ENCODE measurements around the gene TUBA4B.
"Not testable (repeated sequence)": the region's sequence is repeated elsewhere in the genome, so short reads cannot be mapped to it uniquely, and the experiment has no call there.

The TUBA4B gene

DNA sequence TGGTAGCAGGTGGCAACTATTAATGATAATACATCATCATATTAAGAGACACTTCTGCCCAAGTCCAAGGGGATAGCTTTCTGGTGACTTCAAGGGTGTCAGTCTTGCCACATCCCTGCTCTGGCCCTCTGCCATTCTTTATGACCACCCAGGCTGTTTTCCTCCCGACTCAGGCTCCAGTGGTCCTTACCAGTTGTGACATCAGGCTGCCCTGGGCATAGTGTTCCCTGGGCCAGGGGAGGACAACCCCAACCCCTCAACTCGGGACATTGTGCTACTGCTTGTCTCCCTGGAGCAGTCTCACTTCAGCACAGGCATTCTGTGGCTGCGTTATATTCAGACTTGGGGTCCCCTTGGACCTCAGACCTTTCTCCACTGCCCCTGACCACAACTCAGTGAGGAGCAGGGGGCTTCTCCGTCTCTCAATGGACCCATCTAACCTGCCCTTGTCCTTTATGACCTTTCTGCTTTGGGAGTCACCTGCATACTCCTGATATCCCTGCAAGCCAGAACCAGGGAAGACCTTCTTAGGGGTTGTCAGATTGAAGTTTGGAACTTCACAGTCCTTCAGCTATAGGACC lies 39.0 kb downstream of the TUBA4B start:
- DNase-seq, result no peak

DNA sequence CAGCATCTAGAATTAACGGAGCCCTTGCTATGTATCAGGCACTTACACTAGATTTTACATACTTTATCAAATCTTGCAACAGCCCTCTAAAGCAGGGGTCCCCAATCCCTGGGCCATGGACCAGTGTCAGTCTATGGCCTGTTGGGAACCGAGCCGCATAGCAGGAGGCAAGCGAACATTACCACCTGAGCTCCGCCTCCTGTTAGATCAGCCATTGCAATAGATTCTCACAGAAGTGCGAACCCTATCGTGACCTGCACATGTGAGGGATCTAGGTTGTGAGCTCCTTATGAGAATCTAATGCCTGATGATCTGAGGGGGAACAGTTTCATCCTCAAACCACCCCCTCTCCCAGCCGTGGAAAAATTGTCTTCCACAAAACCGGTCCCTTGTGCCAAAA lies 39.6 kb downstream of the TUBA4B start:
- DNase-seq, result no peak

DNA sequence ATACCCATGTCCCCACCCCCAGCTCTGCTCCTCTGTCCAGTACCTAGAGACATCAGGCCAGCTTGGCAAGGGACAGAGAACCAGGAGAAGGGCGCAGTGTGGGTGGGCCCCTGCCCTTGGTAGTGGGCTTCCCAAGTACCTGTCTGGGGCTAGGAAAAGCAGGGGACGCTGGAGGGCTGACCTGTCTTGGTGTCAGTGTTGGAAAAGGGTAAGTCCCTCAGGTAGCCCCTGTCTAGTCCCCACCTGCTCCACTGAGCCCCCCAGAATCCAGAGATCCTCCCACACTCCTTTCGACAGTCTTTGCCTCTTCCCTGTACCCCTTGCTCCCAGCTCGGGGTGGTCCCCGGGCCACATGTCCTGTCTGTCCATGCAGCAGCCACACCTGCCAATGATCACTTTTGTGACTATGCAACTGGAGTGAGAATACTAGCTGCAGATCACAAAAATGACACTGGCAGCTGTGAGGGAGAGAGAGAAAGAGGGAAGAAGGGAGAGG lies 40.7 kb downstream of the TUBA4B start:
- no peak for DNase-seq

DNA sequence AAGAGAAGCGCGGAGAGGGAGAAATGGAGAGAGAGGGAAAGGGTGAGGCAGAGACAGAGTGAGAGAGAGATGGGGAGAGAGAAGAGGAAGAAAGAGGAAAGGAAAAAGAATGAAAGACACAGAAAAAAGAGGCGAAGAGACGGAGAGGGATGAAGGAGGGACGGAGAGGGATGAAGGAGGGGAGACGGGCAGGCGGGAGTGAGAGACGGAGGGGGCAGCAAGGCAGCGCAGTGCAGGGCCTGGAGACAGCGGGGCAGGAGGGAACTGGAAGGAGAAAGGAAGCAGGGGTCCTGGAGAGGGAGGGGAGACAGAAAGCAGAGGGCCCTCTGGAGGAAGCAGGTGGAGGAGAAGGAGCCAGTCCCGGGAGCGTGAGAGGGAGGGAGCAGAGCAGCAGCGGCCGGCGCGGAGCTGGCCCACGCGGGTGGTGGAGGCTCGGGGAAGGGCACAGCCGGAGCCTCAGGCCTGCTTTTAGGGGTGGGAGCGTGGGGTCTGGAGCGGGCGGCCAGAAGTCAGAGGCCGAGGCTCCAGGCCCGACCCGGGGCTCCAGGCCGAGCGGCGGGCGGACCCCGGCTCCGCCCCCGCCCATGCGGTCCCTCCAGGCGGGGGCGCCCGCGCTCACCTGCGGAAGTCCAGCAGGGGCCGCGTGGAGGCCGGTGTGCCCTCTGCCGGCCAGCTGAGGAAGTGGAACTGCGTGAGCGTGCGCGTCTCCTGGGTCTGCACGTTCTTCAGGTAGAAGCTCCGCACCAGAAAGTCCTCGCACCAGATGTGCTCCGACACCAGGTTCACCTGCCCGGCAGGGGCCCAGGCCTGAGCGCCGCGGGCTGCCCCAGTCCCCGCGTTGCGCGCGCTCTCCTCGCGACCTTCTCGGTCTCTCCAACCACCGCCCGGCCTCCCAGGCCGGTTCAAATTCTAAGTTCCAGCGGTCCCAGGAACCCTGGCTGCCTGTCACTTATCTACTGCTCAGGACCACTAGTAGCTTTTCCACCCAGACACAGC lies 41.6 kb downstream of the TUBA4B start:
- peak; percentile 78 for DNase-seq

DNA sequence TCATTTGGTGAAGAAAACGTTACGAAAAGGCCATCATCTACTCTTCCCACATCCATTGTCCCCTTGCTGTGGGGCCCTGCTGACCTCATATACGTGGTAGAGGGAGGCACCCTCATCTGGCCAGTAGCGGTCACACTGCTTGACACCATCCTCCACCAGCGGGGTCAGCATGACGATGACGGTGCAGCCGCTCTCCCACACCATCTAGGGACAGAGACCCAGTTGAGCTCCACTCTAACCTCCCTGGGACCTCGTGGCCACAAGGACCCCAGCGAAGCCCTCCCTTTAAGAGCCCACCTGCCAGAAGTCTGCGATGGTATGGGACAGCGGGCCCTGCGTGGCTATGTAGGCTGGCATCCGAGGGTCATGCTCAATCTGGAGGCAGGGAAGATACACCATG lies 43.1 kb downstream of the TUBA4B start:
- DNase-seq, result no peak

DNA sequence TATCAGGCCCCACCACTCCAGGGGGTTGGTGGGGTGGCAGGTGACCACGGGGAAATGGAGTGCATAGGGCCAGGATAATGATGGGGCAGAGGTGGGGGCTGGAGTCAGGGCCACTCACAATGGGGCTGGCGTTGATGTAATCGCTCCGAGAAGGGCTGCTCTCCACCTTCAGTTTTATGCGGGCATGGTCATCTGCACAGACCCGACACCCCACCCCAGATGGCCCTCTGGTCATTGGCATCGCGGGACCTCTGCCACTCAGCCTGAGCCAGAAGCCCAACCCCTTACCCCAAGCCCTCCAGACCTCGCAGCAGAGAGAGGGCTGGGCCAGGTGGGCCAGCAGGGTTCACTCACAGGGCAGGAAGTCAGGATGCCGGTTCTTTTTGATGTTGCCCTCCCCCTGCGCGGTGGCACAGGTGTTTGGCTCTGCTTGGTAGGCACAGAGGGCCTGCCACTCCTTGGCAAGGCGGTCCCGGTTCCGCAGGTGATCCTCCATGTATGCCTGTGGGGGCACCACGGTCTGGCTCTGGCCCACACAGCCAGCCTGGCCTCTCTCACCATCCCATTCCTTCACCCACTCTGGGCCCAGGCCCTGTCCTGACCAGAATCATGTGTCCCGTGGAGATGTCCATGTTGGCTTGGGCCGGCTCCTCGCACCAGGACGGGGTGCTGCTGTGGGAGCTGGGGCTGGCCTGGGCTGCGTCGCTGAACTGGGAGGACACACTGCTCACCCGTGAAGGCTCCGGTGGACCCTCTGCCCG lies 43.8 kb downstream of the TUBA4B start:
- DNase-seq, result no peak

DNA sequence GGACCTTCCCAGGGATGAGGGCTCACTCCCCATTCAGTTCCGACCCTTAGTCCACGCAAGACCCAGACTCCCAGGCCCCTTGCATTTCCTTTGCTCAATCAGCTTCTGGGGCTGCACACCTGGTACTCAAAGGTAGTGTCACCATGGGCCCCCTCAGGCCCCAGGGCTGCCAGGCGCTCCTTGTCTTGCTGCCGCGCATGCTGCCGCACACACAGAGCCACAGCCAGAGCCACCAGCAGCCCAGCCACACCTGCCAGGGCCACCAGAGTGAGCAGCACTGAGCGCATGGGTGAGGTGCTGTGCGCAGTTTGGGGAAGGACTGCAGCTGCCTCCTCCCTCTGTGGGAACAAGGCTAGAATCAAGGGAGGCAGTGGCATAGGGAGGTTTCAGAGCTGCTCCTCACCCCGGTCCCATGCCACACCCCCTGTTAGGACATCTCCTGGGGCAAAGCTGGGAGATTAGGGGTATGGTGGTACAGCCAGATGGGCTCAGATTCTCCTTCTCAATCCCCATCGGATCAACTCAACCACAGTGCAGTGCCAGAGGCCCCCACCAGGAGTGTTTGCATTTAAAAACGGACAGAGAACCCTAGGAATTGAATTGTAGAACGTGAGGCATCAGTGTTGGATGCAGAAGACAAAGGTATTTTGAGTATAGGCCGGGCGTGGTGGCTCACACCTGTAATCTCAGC lies 44.9 kb downstream of the TUBA4B start:
- DNase-seq, result no peak

DNA sequence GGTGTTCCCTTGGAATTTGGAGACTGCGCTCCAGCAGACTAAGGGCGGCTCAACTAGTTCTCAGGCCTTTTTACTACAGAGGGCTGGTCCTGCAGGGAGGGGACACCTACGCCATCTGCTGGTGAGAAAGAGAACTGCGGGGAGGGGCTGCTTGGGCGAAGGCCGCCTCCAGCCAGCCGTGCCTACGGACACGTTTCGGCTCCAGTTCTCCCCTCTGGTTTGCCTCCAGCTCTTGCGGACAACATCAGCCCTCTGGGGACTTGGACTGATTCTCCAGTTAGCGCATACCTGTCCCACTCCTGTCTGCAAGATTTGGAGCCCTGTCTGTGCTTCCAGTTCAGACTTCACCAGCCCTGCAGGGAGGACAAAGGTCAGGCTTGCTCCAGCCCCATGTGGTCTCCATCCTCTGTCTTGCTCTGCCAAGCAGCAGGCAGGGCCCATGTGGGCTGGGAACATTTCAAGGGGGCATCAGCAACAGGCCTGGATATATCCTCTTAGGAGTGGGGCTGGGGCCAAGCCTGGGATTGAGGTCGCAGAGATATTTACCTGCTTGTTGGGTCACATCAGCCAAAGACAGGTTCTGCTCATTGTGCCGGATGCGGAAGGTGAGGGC lies 45.8 kb downstream of the TUBA4B start:
- peak; percentile 47 for DNase-seq

DNA sequence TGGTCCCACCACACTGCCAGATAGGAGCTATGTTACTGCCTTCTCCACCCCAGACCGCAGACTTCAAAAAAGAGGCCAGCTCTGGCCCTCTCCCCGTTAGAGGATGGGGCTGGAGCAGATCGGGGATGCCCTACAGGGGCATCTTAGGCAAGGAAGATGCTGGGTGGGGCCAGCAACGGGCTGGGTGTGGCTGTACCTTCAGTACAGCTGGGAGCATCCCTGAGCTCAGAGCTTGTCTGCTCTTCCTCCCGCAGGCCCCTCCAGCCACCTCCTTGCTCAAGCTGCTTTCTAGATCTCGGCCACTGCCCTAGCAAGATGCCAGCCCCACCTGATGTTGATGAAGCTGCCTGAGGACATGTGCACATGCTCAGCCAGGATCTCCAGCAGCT lies 46.3 kb downstream of the TUBA4B start:
- no peak for DNase-seq

DNA sequence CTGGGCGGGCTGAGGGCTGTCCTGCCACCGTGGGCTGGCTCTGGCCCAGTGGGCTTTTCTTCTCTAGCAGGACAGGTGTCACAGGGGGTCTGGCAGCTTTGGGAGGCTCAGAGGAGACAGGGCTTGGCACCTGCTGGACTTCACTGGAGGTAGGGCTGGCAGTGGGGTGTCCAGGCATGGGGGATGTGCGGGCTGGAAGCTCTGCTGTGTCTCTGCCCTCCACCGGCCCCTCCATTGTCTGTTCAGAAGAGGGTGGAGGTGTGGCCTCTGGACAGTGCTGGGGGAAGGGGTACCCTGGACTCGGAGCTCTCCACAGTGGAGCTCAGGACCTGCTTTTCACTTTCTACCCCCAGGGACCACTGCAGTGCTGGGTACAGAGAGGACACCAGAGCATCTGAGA lies 47.0 kb downstream of the TUBA4B start:
- DNase-seq, result no peak

DNA sequence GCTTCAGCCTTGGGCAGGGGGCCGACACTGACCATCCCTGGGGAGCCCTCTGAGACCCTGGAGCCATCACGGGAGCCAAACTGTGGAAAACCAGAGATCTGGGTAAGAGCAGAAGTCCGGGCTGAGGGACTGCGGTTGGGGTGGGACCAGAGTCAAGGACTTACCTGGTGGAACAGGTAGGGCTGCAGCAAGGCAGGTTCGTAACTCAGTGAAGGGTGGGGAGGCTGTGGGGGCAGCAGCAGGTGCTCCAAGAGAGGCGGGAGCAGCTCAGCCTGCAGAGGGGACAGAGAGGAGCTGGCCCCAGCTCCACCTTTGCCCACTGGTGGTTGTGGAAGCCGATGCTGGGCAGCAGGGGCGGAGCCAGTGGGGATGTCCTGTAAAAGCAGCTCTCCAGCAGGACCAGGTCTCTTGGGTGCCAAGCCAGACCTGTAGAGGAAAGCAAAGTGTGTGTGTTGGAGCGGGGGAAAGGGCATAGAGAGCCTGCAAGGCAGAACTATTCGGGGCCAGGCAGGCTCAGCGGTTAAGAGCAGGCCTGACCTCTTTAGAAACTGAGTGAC lies 49.4 kb downstream of the TUBA4B start:
- DNase-seq, result no peak

DNA sequence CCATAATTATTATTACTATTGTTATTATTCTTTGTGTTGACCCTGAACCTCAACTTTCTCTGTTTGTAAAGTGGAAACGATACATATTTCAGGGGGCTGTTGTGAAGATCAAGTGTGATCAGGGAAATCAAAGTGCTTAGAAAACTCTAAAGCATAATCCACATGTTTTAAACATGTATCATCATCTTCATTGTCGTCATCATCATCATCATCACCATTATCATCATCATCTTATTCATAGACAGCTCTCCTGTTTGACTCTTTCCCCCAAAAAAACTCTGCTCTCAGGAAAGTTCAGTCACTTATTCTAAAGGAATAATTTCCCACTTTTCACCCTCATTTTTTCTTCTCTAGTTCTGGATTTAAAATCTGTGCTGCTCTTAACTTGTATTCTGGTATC lies 51.2 kb downstream of the TUBA4B start:
- no peak for DNase-seq

DNA sequence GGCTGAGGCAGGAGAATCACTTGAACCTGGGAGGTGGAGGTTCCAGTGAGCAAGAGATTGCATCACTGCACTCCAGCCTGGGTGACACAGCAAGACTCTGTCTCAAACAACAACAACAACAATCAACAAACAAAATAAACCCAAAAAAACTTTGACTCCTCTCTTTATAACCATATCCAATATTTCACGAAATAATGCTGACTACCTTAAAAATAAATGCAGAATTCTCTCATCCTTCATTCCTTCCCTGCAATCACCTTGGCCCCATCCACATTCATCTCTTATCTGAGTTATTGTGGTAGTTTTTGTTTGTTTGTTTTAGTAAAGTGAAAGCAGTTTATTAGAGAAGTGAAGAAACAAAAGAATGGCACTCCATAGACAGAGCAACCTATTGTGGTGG lies 53.0 kb downstream of the TUBA4B start:
- no peak for DNase-seq

DNA sequence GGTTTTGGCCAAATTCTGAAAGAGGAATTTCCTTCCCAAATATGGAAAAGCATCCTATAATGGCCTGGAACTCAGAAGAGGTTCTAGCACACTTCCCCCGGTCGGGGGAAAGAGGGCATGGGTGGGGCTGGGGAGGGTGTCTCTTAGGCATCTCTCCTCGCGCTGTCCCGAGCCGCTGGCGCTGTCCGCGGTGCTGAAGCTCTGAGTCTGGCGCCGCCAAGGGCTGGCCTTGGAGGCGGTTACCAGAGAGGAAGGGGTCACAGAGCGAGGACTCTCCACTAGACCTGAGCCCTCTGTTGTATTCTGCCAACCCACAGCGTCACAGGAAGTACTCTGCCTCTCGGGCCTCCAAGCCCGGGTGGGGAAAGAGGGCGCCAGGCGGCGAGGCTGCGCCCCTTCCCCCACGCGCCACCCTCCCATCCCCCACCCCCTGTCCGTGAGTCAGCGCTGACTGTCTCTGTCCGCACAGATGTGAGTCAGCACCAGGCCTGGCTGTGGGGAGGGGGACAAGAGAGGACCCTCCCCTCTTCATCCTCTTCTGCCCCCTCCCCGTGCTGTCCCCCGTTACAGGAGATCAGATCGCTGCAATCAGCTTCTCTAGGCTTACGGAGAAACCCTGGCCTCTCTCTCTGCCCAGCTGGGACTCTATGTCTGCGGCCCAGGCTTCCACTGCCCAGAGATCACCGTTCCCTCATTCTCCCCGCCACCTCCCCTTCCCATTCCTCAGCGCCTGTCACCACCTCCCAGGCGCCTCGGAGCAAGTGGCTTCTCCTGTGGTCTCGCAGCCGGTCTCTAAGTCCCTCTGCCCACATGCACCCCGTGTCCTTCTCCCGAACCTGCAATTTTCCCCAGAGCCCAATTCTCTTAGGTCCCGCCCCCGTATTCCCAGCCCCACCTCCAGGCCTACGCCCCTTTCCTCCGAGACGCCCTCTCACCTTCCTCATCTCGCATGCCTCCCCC lies 55.4 kb downstream of the TUBA4B start:
- DNase-seq, result peak; percentile 41

DNA sequence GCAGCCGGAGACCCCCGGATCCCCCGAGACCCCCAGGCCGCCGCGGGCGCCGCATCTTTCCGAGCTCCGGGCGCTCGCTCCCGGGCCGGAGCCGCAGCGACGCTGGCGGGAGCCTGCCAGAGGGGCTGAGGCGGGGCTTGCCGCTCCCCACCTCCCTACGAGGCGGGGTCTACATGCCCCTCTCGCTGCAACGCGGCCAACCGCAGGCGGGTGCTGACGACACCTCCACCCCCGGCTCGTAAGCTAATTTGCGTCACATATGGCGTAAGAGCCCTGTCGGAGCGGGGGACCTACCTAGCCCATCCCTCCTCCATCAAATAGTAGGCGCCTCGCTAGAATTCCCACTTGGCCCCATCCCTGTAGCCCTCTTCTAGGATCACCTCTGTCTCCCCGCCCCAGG lies 56.2 kb downstream of the TUBA4B start, which contains the start of gene PTPRN:
Gene PTPRN, minus strand, starts transcription at position 124 of the 400 bp plus-strand sequence. Its CDS starts 69 bp downstream, at position 55.
- peak; percentile 84 for DNase-seq

DNA sequence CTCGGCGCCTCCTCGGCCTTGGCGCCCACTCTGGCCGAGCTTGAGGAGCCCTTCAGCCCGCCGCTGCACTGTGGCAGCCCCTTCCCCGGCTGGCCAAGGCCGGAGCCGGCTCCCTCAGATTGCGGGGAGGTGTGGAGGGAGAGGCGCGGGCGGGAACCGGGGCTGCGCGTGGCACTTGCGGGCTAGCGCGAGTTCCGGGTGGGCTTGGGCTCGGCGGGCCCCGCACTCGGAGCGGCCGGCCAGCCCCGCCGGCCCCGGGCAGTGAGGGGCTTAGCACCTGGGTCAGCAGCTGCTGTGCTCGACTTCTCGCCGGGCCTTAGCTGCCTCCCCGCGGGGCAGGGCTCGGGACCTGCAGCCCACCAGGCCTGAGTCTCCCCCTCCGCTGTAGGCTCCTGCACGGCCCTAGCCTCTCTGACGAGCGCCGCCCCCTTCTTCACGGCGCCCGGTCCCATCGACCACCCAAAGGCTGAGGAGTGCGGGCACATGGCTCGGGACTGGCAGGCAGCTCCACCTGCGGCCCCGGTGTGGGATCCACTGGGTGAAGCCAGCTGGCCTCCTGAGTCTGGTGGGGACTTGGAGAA lies 59.7 kb downstream of the TUBA4B start:
- not testable (repeated sequence) for DNase-seq

DNA sequence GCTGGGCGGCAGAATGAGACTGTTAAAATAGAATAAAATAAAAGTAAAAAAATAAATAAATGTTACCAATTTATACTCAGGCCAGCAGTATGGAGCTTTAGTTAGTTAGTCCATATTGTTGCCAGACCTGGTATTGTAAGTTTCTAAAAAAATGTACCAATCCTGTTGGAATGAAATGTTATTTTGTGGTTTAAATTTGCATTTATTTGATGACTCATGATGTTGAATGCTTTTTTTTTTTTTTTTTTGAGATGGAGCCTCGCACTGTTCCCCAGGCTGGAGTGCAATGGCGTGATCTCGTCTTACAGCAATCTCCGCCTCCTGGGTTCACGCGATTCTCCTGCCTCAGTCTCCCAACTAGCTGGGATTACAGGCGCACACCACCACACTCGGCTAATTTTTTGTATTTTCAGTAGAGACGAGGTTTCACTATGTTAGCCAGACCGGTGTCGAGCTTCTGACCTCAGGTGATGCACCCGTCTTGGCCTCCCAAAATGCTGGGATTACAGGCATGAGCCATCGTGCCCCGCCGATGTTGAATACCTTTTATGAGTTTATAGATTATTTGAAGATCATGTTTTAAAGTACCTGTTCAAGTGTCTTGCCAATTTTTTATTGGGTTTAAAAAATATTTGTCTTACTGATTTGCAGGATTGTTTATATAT lies 61.9 kb downstream of the TUBA4B start:
- no peak for DNase-seq
